ENCODE results near the gene PRSS12.
"Not testable (repeated sequence)": the region's sequence is repeated elsewhere in the genome, so short reads cannot be mapped to it uniquely, and the experiment has no call there.

The PRSS12 gene

DNA sequence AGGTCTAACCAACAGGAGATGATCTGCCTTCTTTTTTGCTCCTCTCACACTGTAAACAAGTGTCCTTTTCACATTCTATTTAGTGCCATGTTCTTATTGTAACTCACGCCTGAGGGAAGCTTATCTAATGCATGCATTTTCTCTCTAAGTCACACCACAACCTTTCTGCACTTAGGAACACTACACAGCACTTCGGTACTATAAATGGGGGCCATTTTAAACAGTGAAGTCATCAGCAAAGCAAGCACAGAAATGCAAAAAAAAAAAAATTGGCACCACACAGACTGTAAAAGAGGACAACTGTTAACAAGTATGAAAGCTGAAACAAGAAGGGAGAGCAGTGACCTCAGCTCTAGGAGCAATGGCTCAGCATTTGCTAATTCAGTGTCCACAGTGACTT, 45.2 kb downstream of the PRSS12 start:
- no peaks in the 10 kb centered on the region for H3K4me1 ChIP-seq (ENCODE audit: control insufficient read depth, insufficient read depth, low read length, poor library complexity, severe bottlenecking)
- DNase-seq = no peak
- H3K36me3 ChIP-seq (ENCODE audit: control insufficient read depth, insufficient read depth, low read length) = no peaks in the 10 kb centered on the region
- H3K4me3 ChIP-seq (ENCODE audit: insufficient read depth, low read depth, low read length, poor library complexity, severe bottlenecking) = no peak overlapping the region
- H3K27ac ChIP-seq (ENCODE audit: insufficient read depth, low read length, poor library complexity, severe bottlenecking) = no peak overlapping the region
- H3K27me3 ChIP-seq (replicated peaks; ENCODE audit: control insufficient read depth, insufficient read depth, low read length, poor library complexity, severe bottlenecking) = no peaks in the 10 kb centered on the region
- H3K9me3 ChIP-seq (ENCODE audit: control insufficient read depth, low read length) = no peaks in the 10 kb centered on the region

GRCh38 chr4:118299619-118300018, 53.2 kb downstream of the PRSS12 start:
- not testable (repeated sequence) for H3K36me3 ChIP-seq (ENCODE audit: control insufficient read depth, insufficient read depth, low read length); H3K27ac ChIP-seq (ENCODE audit: insufficient read depth, low read length, poor library complexity, severe bottlenecking); H3K9me3 ChIP-seq (ENCODE audit: control insufficient read depth, low read length); H3K4me3 ChIP-seq (ENCODE audit: insufficient read depth, low read depth, low read length, poor library complexity, severe bottlenecking); H3K4me1 ChIP-seq (ENCODE audit: control insufficient read depth, insufficient read depth, low read length, poor library complexity, severe bottlenecking); DNase-seq; H3K27me3 ChIP-seq (replicated peaks; ENCODE audit: control insufficient read depth, insufficient read depth, low read length, poor library complexity, severe bottlenecking)

GRCh38 chr4:118296729-118297128, 56.1 kb downstream of the PRSS12 start:
- no peak overlapping the region for H3K27ac ChIP-seq (ENCODE audit: insufficient read depth, low read length, poor library complexity, severe bottlenecking)
- H3K4me3 ChIP-seq (ENCODE audit: insufficient read depth, low read depth, low read length, poor library complexity, severe bottlenecking) = no peak overlapping the region
- H3K27me3 ChIP-seq (replicated peaks; ENCODE audit: control insufficient read depth, insufficient read depth, low read length, poor library complexity, severe bottlenecking) = no peaks in the 10 kb centered on the region
- no peaks in the 10 kb centered on the region for H3K4me1 ChIP-seq (ENCODE audit: control insufficient read depth, insufficient read depth, low read length, poor library complexity, severe bottlenecking)
- no peak for DNase-seq
- H3K9me3 ChIP-seq (ENCODE audit: control insufficient read depth, low read length) = no peaks in the 10 kb centered on the region
- H3K36me3 ChIP-seq (ENCODE audit: control insufficient read depth, insufficient read depth, low read length) = no peaks in the 10 kb centered on the region

- Histone ChIP-seq H3K27me3 (replicated peaks; ENCODE audit: control insufficient read depth, insufficient read depth, low read length, poor library complexity, severe bottlenecking) (no peaks in the 10 kb centered on the region), H3K36me3 (ENCODE audit: control insufficient read depth, insufficient read depth, low read length) (no peaks in the 10 kb centered on the region), H3K27ac (ENCODE audit: insufficient read depth, low read length, poor library complexity, severe bottlenecking) (no peak overlapping the region), H3K9me3 (ENCODE audit: control insufficient read depth, low read length) (no peaks in the 10 kb centered on the region), H3K4me1 (ENCODE audit: control insufficient read depth, insufficient read depth, low read length, poor library complexity, severe bottlenecking) (no peaks in the 10 kb centered on the region), H3K4me3 (ENCODE audit: insufficient read depth, low read depth, low read length, poor library complexity, severe bottlenecking) (no peak overlapping the region)
- no peak for DNase-seq
Observed at GRCh38 chr4:118290951-118291350, 61.9 kb downstream of the PRSS12 start.

GRCh38 chr4:118289794-118290193, 63.0 kb downstream of the PRSS12 start:
- no peaks in the 10 kb centered on the region for H3K27me3 ChIP-seq (replicated peaks; ENCODE audit: control insufficient read depth, insufficient read depth, low read length, poor library complexity, severe bottlenecking)
- no peak for DNase-seq
- no peaks in the 10 kb centered on the region for H3K9me3 ChIP-seq (ENCODE audit: control insufficient read depth, low read length)
- H3K4me1 ChIP-seq (ENCODE audit: control insufficient read depth, insufficient read depth, low read length, poor library complexity, severe bottlenecking) = no peaks in the 10 kb centered on the region
- no peak overlapping the region for H3K4me3 ChIP-seq (ENCODE audit: insufficient read depth, low read depth, low read length, poor library complexity, severe bottlenecking)
- H3K27ac ChIP-seq (ENCODE audit: insufficient read depth, low read length, poor library complexity, severe bottlenecking) = no peak overlapping the region
- H3K36me3 ChIP-seq (ENCODE audit: control insufficient read depth, insufficient read depth, low read length) = no peaks in the 10 kb centered on the region

DNA sequence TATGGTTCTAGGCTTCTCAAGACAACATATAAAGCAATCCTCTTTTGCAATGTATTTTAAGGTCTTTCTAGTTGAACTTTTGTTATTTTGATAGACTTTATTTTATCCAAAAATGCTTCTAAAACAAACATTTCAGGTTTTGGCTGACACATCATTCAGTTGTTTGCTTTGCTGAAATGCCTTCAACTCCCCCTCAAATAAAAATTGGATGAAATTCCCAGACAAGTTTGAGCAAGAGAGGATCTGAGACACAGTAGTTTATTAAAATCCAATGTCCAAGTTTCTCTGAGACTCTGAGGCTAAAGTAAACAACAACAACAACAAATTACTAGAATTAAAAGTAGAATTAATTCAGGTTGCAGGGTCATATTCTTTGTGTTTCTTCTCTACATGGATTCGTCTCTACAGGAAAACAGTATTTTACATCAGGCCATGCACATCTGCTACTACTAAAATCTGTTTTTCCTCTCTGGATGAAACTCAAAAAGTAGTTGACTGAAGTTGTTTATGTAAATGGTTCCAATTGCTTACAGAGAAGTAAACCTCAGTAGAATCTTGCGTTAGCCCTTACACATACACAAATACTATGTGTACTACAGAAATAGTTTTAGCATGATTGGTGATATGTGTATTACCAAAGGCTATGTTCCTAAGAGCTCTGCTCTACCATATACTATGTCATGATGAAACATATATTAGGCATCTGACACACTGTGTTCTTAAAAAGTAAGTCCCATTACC, 64.9 kb downstream of the PRSS12 start:
- Histone ChIP-seq H3K27me3 (replicated peaks; ENCODE audit: control insufficient read depth, insufficient read depth, low read length, poor library complexity, severe bottlenecking) (no peaks in the 10 kb centered on the region), H3K9me3 (ENCODE audit: control insufficient read depth, low read length) (no peaks in the 10 kb centered on the region), H3K27ac (ENCODE audit: insufficient read depth, low read length, poor library complexity, severe bottlenecking) (no peak overlapping the region), H3K4me3 (ENCODE audit: insufficient read depth, low read depth, low read length, poor library complexity, severe bottlenecking) (no peak overlapping the region), H3K36me3 (ENCODE audit: control insufficient read depth, insufficient read depth, low read length) (peaks cover 4% of the 10 kb centered on the region), H3K4me1 (ENCODE audit: control insufficient read depth, insufficient read depth, low read length, poor library complexity, severe bottlenecking) (no peaks in the 10 kb centered on the region)
- no peak for DNase-seq

GRCh38 chr4:118286685-118287084, 66.1 kb downstream of the PRSS12 start:
- Histone ChIP-seq H3K36me3 (ENCODE audit: control insufficient read depth, insufficient read depth, low read length) (peaks cover 12% of the 10 kb centered on the region), H3K9me3 (ENCODE audit: control insufficient read depth, low read length) (no peaks in the 10 kb centered on the region), H3K4me1 (ENCODE audit: control insufficient read depth, insufficient read depth, low read length, poor library complexity, severe bottlenecking) (no peaks in the 10 kb centered on the region), H3K4me3 (ENCODE audit: insufficient read depth, low read depth, low read length, poor library complexity, severe bottlenecking) (no peak overlapping the region), H3K27ac (ENCODE audit: insufficient read depth, low read length, poor library complexity, severe bottlenecking) (no peak overlapping the region), H3K27me3 (replicated peaks; ENCODE audit: control insufficient read depth, insufficient read depth, low read length, poor library complexity, severe bottlenecking) (no peaks in the 10 kb centered on the region)
- no peak for DNase-seq

- H3K27me3 ChIP-seq (replicated peaks; ENCODE audit: control insufficient read depth, insufficient read depth, low read length, poor library complexity, severe bottlenecking) = no peaks in the 10 kb centered on the region
- no peak overlapping the region for H3K4me3 ChIP-seq (ENCODE audit: insufficient read depth, low read depth, low read length, poor library complexity, severe bottlenecking)
- peaks cover 3% of the 10 kb centered on the region for H3K4me1 ChIP-seq (ENCODE audit: control insufficient read depth, insufficient read depth, low read length, poor library complexity, severe bottlenecking)
- DNase-seq = no peak
- no peak overlapping the region for H3K27ac ChIP-seq (ENCODE audit: insufficient read depth, low read length, poor library complexity, severe bottlenecking)
- H3K9me3 ChIP-seq (ENCODE audit: control insufficient read depth, low read length) = no peaks in the 10 kb centered on the region
- peaks cover 12% of the 10 kb centered on the region for H3K36me3 ChIP-seq (ENCODE audit: control insufficient read depth, insufficient read depth, low read length)
Observed at GRCh38 chr4:118285931-118286330, 66.9 kb downstream of the PRSS12 start.

DNA sequence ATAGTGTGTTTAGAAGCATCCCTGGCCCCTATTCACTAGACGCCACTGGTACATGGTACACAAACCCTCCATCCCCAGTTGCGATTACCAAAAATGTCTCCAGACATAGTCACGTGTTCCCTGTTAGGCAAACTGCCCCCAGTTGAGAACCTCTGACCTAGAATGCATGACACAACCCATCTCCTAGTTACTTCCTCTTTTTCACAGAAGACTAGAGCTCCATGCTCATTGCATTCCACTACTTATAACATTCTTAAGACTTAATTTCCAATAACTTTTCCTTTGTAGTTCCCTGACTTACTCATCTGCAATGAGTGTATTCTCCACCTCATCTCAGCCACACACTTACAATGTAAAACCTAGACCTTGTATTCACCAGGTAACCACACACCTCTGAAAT, 68.6 kb downstream of the PRSS12 start:
- H3K27me3 ChIP-seq (replicated peaks; ENCODE audit: control insufficient read depth, insufficient read depth, low read length, poor library complexity, severe bottlenecking) = no peaks in the 10 kb centered on the region
- H3K4me1 ChIP-seq (ENCODE audit: control insufficient read depth, insufficient read depth, low read length, poor library complexity, severe bottlenecking) = peaks cover 10% of the 10 kb centered on the region
- H3K27ac ChIP-seq (ENCODE audit: insufficient read depth, low read length, poor library complexity, severe bottlenecking) = no peak overlapping the region
- H3K9me3 ChIP-seq (ENCODE audit: control insufficient read depth, low read length) = no peaks in the 10 kb centered on the region
- no peak overlapping the region for H3K4me3 ChIP-seq (ENCODE audit: insufficient read depth, low read depth, low read length, poor library complexity, severe bottlenecking)
- no peak for DNase-seq
- peaks cover 12% of the 10 kb centered on the region for H3K36me3 ChIP-seq (ENCODE audit: control insufficient read depth, insufficient read depth, low read length)

- H3K4me1 ChIP-seq (ENCODE audit: control insufficient read depth, insufficient read depth, low read length, poor library complexity, severe bottlenecking) = peaks cover 10% of the 10 kb centered on the region
- H3K9me3 ChIP-seq (ENCODE audit: control insufficient read depth, low read length) = no peaks in the 10 kb centered on the region
- peaks cover 12% of the 10 kb centered on the region for H3K36me3 ChIP-seq (ENCODE audit: control insufficient read depth, insufficient read depth, low read length)
- H3K27ac ChIP-seq (ENCODE audit: insufficient read depth, low read length, poor library complexity, severe bottlenecking) = no peak overlapping the region
- H3K4me3 ChIP-seq (ENCODE audit: insufficient read depth, low read depth, low read length, poor library complexity, severe bottlenecking) = no peak overlapping the region
- DNase-seq = no peak
- no peaks in the 10 kb centered on the region for H3K27me3 ChIP-seq (replicated peaks; ENCODE audit: control insufficient read depth, insufficient read depth, low read length, poor library complexity, severe bottlenecking)
Observed at GRCh38 chr4:118282692-118283091, 70.1 kb downstream of the PRSS12 start.
